SKM-1 treated with dmso at 0.1 percent for 144 hours (cell line): Measurements from ENCODE around the gene STARD3.
A peak's percentile ranks its signal among the peaks of the same experiment; 100 is the strongest.

ENCODE experiments used
- DNase-seq: peaks from one replicate; lab custom pipeline; 2025; ENCODE audit not compliant: unreplicated experiment; lab: John Stamatoyannopoulos, UW

The STARD3 gene

DNA sequence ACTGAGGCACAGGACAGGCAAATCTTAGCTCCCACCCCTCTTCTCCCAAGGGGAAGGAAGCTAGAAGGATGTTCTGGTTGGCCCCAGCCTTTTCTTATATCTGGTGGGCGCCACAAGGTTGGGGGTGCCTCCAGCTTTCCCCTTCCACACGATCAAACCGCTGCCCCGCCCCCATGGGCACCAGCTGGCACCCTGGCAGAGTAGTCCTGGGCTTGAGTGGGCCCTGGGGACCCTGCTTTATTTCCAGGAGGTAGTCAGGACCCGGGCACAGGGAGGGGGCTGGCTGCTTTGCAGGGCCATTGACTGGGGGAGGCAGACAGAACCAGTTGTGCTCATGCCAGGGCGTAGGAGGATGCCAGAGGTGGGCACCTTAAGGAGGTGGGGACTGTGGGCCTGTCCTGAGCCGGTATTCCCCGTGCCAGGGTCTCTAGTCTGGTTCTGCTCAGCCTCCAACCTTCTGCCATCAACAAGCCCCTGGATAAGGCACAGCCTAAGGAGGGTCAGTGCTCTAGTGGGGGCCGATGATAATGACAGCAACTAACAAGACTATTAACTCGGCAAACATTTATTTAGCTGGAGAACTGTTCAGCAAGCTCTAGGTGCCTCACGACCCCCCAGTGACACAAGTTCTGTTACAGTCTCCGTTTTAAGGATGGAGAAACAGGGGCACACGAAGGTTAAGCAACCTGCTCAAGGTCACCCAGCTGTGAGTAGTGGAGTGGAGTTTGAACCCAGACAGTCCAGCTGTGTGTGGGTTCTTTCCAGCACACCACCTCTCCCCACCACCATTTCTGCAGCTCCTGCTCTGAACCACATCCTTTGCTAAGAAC, 17.8 kb upstream of the STARD3 start:
- no peak for DNase-seq

DNA sequence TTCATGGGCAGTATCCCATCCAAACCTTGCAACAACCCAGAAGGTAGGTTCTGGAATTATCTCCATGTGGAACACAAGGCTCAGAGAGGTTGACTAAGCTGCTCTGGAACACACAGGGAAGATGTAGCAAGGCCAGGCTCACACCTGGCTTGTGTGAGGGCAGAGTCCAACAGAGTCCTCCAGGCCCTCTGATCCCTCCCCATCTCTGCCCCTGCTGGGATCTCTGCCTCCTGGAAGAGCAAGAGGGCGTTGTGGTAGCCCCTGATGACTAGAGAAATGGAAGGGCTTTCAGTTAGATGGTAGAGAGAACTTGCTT, 17.2 kb upstream of the STARD3 start:
- DNase-seq = no peak

DNA sequence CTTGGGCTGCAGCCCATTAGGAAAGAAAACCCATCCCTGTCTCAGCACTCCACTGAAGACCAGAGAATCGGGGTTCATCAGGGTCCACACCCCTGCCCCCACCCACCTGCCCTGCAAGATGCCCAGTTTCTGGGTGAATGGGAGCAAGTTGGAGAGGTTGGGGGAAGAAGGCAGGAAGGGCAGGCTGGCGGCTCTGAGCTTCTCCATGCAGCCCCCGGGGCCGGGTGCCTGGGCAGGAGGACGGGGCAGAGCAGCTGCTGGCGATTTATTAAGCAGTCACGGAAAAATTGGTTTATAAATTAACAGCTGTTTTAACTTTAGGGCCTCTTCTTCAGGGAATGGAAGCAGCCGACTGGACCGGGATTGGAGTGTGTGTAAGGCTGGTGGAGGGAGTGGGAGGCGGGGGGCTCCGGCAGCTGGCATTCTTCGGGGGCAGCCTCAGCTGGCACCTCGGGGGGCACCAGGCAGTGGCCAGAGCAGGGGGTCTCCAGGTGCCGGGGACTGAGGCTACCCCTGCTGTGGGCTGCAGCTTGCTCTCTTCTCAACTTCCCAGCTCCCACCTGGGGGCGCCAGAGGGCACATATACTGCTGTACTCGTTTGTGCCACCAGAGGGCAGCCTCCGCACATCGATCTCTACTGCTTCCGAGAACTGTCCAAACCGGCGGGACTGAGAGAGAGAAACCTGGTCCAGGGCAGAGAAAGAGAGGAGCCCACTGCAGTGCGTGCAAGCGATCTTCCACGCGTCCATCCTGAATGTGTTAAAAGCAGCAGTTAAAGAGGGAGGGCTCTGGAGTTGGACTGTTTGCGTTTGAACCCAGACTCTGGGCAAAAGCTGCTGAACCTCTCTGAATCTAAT, 15.2 kb upstream of the STARD3 start:
- DNase-seq = peak; percentile 61

DNA sequence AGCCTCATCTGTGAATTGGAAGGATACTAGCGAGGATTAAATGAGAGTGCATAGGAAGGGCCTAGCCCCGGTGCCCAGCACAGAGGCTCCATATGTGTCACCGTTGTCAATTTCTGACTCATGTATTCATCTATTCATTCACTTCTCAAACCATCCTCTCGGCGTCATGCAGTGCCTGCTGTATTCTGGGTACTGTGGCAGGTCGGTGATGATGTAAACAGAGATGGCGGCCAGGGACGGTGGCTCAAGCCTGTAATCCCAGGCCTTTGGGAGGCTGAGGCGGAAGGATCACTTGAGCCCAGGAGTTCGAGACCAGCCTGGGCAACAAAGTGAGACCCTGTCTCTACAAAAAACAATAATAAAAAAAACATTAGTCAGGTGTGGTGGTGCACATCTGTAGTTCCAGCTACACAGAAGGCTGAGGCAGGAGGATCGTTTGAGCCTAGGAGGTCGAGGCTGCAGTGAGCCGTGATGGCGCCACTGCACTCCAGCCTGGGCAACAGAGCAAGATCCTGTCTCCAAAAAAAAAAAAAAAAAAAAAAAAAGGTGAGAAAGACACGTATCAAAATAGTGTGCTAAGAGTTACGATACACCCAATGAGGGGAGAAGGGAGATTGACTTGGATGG, 14.5 kb upstream of the STARD3 start:
- DNase-seq = no peak

DNA sequence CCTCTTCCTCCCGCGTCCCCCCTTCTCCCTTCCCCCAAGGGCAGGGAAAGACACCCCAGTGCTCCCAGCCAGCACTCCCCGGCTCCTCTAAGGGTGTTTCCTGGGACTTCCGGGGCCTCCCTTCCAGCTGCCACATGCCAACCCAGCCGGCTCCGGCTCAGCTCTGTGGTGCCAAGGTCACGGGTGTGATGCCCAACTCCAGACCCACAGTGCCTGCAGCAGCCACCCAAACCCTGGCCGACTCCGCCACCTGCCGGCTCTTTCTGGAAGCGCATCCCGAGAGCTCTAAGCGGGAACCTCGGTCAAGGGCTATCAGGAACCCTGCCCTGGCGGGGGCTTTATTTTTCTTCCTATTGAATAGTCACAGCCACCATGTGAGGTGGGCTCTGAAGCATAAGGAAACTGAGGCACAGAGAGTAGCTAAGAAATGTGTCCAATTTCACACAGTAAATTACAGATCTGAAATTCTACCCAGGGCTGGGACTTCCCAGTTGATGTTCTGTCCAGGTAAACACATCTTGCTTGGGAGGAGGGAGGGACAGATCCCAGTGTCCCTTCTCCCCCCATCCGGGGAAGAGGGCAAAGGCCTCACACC, 13.5 kb upstream of the STARD3 start:
- DNase-seq = peak; percentile 70

DNA sequence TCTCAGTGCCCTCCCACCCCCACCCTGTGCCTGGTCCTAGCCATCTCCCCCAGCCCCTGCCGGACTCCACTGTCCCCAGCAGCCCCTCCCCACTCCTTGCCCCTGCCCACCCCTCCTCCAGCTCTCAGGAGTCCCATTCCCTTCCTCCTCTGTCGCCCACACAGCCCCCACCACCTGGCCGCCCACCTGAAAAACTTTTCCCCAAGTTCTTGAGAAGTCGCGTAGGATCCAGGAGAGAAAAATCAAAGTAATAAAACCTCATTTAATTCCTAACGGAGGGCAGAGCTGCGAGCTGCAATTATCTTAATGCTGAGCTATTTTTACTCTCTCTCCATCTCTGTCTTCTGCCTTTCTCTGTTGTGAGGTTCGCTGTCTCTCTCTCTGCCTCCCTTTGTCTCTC, 12.6 kb upstream of the STARD3 start:
- no peak for DNase-seq

DNA sequence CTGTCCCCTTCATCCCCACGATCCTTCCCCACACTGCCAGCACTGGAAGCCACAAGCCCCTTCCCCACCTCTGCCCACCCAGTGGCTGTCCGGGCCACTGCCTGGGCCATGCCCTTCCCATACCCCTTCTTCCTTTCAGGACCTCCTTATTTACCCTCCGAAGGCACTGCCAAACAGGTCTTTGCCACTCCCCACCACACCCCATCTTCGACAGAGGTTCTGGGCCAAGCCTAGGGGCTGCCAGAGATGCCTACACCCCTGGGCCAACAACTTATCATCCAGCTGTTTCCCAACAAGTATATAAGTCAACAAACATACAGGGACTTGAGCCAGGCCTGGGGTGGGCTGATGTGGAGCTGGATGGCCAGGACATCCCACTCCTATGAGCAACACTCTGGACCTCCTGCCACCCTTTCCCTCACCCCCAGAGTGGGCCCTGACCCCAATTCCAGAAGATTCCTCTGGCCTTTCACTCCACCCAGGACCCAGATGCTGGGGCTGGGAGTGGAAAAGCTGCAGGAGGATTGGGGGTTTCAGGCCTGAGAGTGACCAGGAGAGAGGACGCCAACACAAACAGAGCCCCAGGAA, 11.7 kb upstream of the STARD3 start:
- DNase-seq = no peak

DNA sequence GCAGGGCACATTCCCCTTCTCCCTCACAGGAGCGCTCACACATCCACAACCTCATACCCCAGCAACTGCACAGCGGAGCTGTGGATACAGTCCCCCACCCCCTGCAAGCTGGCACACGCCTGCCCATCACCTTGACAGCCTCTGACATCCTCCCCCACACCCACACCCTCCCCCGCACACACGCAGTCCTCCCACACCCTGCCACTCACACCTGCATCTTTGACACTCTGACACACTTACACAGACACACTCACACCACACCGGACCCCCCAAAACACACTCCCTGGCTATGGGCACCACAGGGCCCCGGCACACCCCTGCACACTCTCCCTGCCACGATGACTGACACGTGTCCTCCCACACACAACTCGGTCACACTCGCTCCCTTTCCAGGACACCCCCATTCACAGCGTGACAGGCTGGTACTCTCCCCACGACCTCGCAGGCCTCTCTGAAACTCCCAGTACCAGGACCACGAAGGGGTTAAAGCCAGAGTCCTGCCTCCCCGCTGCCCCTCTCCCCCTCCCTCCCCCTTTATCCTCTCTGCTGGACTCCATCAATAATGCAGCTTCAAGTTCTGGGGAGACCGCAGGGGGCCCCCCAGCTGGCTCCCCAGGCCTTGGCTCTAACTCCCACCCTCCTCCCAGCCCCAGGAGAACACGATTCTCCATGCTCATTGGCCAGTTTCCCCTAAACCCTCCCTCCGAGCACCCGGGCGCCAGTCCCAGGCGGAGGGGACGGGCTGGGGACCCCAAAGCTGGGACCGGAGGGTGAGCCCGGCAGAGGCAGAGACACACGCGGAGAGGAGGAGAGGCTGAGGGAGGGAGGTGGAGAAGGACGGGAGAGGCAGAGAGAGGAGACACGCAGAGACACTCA, 10.5 kb upstream of the STARD3 start, which contains the start of gene PPP1R1B:
TSS of gene PPP1R1B (plus strand) at position 782 of the 876 bp plus-strand sequence. CDS start 441 bp downstream, outside the sequence.
- DNase-seq = no peak

DNA sequence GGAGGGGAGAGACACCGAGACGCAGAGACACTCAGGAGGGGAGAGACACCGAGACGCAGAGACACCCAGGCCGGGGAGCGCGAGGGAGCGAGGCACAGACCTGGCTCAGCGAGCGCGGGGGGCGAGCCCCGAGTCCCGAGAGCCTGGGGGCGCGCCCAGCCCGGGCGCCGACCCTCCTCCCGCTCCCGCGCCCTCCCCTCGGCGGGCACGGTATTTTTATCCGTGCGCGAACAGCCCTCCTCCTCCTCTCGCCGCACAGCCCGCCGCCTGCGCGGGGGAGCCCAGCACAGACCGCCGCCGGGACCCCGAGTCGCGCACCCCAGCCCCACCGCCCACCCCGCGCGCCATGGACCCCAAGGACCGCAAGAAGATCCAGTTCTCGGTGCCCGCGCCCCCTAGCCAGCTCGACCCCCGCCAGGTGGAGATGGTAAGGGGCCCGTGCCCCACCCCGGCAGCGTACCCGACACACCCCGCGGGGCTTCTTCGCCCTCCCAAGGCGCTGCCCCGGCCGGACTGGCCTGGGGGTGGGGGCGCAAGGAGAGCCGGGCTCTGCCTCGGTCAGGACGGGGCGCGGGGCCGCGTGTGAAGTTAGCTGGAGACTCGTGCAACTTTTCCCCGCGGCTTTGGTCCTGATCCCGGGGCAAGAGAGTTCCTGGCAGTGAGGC, 9.8 kb upstream of the STARD3 start:
- DNase-seq = no peak

DNA sequence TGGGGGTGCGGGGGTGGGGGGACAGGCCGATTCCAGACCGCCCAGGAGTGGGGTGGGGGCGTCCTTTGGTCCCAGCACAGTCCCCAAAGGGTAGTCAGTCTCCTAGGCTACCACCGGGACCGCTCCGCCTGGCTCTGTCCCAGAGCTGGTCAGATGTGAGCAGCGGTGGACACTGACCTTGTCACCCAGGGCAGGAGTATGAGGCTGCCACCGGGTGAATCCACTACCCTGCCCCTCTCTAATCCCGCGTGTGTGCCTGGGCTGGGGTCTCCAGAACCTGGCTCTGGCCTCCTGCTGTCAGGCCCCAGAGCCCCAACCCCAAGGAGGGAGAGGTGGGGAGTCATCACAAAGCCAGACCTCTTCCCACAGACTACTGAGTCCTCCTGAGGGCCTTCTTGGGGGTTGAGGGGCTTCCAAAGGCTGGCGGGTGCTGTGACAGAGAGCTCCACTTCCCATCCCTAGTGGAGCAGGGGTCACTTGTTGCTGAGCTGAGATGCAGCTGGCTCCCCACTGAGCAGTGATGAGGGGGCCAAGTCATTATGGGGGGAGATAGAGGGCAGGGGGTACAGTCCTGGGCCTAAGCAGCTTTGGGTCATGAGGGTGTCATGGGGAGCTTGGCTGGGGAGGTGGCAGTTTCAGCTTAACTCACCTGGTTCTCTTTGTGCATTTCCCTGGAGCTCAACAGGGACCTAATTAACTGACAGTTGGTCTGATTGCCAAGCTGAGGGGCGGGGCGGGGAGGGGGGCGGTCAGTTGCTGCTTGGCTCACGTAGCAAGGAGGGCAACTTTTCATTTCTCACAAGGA, 9.0 kb upstream of the STARD3 start:
- DNase-seq = no peak

DNA sequence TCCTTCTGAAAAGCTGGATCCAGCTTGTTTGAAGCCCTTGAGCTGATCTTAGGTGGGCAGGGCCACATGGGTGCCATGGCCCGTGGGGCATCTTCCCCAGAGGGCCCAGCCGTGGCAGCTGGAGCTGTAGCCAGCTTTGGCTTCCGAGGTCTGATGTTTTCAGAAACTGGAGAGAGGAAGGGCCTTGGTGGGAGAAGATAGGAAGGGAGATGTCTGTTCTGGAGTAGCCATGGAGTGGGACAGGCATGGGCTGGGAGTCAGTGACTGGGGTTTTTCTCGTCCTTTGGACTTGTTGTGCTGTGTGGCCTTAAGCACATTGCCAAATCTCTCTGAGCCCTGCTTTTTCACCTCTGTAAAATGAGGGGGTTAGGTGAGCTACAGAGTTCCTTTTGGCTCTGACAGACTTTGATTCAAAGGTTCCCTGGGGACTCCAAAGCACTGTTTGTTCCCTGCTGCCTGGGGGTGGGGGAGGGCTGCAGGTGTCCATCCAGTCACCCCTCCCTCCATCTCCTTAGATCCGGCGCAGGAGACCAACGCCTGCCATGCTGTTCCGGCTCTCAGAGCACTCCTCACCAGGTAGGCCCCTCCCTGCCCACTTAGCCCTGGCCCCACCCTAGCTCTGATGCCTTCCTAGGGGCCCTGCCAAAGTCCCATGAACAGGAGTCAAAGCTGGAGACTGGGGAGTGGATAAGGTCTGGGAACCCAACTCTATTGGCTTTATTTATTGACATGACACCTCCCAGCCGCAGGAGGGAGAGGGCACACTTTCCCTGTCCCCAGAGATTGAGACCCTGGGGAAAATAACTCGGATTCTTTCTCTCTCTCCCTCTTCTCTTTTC, 8.1 kb upstream of the STARD3 start:
- DNase-seq = no peak

DNA sequence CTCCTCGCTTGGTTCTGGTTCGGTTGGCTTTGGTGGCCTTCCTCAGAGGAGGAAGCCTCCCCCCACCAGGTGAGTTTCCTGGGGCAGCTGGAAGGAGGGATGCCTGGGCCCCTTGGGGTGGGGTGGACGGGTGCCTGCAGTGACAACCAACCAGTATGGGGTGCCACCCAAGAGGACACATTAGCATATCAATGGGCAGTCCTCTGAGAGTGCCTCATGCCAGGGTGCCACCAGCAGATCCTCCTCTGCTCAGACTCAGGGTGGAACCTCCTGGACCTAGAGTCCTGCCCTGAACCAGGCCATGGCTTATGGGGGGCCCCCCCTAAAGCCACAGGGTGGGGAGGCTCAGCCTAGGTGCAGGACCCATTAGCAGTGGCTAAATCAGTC, 7.5 kb upstream of the STARD3 start:
- DNase-seq = no peak

DNA sequence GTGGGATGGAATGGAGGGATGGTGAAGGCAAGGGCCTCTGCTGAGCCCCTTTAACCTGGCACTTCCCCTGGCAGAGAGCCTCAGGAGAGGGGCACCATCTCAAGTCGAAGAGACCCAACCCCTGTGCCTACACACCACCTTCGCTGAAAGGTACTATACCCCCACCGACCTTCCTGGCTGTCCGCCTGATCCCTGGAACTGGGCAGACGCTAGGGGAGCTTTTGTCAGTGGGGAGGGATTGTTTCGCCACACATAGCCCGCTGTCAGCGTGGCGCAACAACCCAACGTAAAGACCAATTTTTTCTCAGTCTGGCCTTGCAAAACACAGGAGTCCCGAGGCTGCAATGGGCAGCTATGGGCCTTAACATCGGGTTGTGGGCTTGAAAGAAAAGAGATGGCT, 7.0 kb upstream of the STARD3 start:
- DNase-seq = peak; percentile 77

DNA sequence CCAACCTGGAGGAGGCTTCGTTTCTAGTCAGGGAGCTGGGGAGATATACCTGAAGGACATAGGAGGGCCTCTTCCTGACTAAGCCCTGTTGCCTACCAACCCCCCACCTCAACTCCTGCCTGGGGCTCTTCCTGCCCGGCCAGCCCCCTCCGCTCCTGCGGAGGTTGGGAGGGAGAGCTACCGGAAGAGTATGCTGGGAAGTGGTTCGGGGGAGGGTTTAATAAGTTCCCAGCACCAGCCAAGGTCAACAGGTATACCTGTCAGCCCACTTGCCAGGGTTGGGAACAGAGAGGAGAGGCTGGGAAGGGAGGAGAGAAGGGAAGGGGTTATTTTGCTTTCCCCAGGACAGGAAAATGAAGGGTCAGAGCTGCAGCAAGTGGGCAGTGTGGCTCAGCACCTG, 5.5 kb upstream of the STARD3 start:
- no peak for DNase-seq

DNA sequence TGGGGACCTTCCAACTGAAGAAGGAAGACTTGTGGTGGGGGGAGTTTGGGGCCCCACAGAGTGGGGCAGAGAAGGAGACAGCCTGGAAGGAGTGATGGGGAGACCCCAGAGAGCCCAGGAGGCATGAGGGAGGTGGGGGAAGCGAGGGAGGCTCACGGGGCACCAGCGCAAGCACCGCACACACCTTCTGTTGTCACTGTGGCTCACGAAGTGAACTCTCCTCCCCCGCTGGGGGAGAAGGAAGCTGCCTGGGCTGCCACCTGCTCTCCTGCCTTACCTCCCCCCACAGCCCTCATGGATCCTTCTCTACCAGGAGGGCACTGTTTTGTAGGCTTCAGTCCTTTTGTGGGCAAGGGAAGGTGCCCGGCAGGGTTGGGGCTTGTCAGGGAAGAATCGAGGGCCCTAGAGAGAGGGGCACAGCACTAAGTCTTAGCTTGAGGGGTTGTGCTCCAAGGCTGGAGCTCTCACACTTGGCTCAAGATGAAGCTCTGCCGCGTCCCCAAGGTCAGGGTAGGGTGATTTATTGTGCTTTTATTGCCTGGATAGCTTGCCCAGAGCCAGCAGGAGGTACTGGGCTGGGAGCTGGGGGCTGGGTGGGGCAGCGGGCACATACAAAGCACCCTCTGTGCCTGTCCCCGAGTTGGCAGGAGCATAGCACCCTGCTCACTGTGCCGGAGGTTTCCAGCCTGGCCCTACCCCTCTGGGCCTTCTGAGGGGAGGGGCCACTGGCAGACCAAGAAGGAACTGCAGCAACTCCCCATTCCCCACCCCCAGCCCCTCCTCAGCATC, 4.6 kb upstream of the STARD3 start:
- no peak for DNase-seq

DNA sequence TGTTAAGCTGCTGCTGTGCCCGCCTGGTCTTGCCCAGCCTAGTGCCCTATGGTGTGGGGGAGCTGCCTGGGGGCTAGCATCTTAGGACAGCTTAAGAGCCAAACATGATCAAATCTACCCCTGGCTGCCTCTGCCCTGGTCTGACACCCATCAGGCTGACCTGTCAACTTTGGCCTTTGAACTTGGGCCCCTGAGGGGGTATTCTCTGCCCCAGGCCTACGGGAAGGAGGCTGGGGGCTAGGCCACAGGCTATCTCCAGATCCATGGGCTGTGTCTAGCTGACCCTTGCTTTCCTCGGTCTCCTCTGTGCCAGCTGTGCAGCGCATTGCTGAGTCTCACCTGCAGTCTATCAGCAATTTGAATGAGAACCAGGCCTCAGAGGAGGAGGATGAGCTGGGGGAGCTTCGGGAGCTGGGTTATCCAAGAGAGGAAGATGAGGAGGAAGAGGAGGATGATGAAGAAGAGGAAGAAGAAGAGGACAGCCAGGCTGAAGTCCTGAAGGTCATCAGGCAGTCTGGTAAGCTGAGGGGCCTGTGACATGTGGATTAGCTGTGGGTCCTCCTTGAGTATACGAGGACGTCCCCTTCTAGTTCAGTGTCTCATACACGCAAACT, 3.3 kb upstream of the STARD3 start:
- DNase-seq = no peak
